Neural cell (in vitro differentiated cells): ENCODE results near the gene RPS15.

ENCODE experiments used
- EP300 ChIP-seq: fragments of 450-650 bp; conservative IDR thresholded peaks from 2 replicates; pipeline ENCODE4 v1.6.1; 2014; ENCODE audit warnings: antibody characterized with exemption, mild to moderate bottlenecking, moderate library complexity; ENCODE audit not compliant: poor library complexity, severe bottlenecking
- EZH2 ChIP-seq: fragments of 200-600, 300-800 bp; shearing (Covaris generic), sonication (generic); IDR thresholded peaks from 2 replicates; pipeline ENCODE4 v1.6.1; 2014; ENCODE audit warnings: antibody characterized with exemption, low read length, borderline replicate concordance, mild to moderate bottlenecking; ENCODE audit not compliant: insufficient read depth, poor library complexity, severe bottlenecking
- MXI1 ChIP-seq: fragments of 450-650 bp; conservative IDR thresholded peaks from 2 replicates; pipeline ENCODE4 v1.6.1; 2014; ENCODE audit warnings: antibody characterized with exemption, mild to moderate bottlenecking; ENCODE audit not compliant: poor library complexity, severe bottlenecking
- POLR2AphosphoS5 ChIP-seq: IDR thresholded peaks from 2 replicates; pipeline ENCODE4 v1.6.1; 2012
- RAD21 ChIP-seq: fragments of 450-650 bp; conservative IDR thresholded peaks from 2 replicates; pipeline ENCODE4 v1.6.1; 2014; ENCODE audit warnings: antibody characterized with exemption, mild to moderate bottlenecking, moderate library complexity
- SMC3 ChIP-seq: fragments of 450-650 bp; conservative IDR thresholded peaks from 2 replicates; pipeline ENCODE4 v1.6.1; 2014; ENCODE audit warnings: antibody characterized with exemption, mild to moderate bottlenecking, moderate library complexity; ENCODE audit not compliant: poor library complexity
- TAF1 ChIP-seq: IDR thresholded peaks from 2 replicates; pipeline ENCODE4 v1.6.1; 2012; ENCODE audit warnings: low read depth
- TF ChIP-seq, protein P1 (sequence below): fragments of 450-650 bp; IDR thresholded peaks from 2 replicates; pipeline ENCODE4 v1.5.1; 2014; ENCODE audit warnings: antibody characterized with exemption, mild to moderate bottlenecking, moderate library complexity; ENCODE audit not compliant: poor library complexity, severe bottlenecking
- TF ChIP-seq, protein P2 (sequence below): IDR thresholded peaks from 2 replicates; pipeline ENCODE4 v1.6.1; 2012; ENCODE audit warnings: borderline replicate concordance

DNA sequence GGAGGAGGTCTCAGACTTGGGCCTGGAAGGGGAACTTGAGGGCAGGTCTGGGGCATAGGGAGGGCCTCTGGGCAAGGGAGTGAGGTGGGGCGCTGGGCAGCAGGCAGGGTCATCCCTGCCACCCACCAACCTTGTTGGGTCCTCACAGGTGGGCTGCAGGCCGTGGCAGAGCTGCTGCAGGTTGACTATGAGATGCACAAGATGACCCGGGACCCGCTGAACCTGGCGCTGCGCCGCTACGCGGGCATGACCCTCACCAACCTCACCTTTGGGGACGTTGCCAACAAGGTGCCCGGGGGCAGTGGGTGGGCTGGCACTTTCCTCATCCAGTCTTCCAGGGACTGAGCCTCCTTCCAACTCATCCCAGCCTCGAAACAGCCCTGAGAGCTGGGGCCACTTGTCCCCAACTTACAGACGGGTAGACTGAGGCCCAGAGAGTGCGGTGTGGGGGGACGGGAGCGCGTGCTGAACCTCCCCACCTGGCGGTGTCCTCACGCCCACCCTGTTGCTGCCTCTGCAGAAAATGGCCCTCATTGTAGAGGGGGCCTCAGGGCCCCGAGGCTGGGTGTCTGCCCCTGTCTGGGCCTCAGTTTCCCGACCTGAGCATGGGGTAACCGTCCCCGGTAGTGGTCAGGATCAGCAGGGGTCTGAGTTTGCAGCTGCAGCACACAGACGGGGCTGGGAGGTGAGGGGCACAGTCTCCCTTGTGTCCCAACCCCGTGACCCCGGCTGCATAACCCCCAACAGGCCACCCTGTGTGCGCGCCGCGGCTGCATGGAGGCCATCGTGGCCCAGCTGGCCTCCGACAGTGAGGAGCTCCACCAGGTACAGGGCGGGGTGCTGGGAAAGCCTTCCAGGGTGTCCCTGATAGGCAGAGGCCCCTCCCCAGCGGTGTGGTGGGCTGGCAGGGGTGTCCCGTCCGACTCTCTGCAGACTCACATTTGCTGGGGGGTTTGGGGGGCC is 22.1 kb downstream of the RPS15 start:
- TF ChIP-seq, protein P1, sequence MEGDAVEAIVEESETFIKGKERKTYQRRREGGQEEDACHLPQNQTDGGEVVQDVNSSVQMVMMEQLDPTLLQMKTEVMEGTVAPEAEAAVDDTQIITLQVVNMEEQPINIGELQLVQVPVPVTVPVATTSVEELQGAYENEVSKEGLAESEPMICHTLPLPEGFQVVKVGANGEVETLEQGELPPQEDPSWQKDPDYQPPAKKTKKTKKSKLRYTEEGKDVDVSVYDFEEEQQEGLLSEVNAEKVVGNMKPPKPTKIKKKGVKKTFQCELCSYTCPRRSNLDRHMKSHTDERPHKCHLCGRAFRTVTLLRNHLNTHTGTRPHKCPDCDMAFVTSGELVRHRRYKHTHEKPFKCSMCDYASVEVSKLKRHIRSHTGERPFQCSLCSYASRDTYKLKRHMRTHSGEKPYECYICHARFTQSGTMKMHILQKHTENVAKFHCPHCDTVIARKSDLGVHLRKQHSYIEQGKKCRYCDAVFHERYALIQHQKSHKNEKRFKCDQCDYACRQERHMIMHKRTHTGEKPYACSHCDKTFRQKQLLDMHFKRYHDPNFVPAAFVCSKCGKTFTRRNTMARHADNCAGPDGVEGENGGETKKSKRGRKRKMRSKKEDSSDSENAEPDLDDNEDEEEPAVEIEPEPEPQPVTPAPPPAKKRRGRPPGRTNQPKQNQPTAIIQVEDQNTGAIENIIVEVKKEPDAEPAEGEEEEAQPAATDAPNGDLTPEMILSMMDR, result no peak
- TF ChIP-seq POLR2AphosphoS5, result no peak
- TF ChIP-seq, protein P2, sequence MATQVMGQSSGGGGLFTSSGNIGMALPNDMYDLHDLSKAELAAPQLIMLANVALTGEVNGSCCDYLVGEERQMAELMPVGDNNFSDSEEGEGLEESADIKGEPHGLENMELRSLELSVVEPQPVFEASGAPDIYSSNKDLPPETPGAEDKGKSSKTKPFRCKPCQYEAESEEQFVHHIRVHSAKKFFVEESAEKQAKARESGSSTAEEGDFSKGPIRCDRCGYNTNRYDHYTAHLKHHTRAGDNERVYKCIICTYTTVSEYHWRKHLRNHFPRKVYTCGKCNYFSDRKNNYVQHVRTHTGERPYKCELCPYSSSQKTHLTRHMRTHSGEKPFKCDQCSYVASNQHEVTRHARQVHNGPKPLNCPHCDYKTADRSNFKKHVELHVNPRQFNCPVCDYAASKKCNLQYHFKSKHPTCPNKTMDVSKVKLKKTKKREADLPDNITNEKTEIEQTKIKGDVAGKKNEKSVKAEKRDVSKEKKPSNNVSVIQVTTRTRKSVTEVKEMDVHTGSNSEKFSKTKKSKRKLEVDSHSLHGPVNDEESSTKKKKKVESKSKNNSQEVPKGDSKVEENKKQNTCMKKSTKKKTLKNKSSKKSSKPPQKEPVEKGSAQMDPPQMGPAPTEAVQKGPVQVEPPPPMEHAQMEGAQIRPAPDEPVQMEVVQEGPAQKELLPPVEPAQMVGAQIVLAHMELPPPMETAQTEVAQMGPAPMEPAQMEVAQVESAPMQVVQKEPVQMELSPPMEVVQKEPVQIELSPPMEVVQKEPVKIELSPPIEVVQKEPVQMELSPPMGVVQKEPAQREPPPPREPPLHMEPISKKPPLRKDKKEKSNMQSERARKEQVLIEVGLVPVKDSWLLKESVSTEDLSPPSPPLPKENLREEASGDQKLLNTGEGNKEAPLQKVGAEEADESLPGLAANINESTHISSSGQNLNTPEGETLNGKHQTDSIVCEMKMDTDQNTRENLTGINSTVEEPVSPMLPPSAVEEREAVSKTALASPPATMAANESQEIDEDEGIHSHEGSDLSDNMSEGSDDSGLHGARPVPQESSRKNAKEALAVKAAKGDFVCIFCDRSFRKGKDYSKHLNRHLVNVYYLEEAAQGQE, result no peak
- no peak for TF ChIP-seq RAD21
- TF ChIP-seq TAF1, result no peak
- TF ChIP-seq EP300, result no peak
- no peak for TF ChIP-seq EZH2
- no peak for TF ChIP-seq MXI1
- no peak for TF ChIP-seq SMC3
